ENCODE measurements around the gene LCN6. TPM values are rescaled to one million over a fixed set of nuclear protein-coding genes. Genes with fewer than 3 reads are reported as not detected.

Gene LCN6
- total and polyA plus RNA-seq, 2 donors (not counting 1 experiment from before 2014, with no cell fraction given): 0.18 TPM; not detected in 1

DNA sequence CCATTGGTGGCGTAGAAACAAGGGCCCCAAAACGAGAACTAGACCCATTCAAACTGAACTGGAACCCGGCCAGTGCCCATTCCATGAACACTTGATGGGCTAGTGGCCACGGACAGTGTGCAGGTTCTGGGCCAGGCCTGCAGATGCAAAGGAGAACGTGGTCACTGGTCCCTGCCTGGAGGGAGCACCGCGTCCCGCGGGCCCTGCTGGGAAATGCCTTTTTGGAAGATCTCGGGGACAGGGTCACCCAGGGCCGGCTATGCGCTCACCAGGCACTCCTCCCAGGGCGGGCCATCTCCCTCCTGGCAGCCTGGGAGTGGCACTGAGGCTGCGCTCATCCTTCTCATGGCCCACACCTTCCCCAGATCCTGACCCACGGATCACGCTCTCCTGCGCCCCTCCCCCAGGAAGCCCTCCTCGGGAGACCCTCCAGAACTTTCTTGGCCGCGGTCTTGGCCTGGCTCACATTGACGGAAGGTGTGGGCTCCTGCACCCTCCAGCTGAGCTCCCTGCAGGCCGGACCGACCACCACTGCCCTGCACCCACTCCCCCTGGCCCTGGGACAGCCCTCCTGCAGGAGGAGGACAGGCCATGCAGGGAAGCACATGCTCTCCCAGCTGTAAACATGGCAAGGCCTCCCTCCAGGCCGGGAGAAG, 38.7 kb downstream of the LCN6 start:
- ChIA-PET CTCF (no interaction called here), POLR2A (no interaction called here)
- H3K27ac Mint-ChIP-seq: no peak overlapping the region
- Histone ChIP-seq H2AFZ (ENCODE audit: insufficient read depth, low read depth, low read length, poor library complexity, severe bottlenecking) (no peak overlapping the region), H3K9me3 (ENCODE audit: control extremely low read depth in 1 of 3, control insufficient read depth in 2 of 3, insufficient read depth in 1 of 3, low read length in 2 of 3) (peaks cover 0 to 4% (median 0%) of the 10 kb centered on the region in 3 donors), H3K79me2 (ENCODE audit: control insufficient read depth, insufficient read depth, low read length) (no peaks in the 10 kb centered on the region), H3K4me3 (ENCODE audit: control extremely low read depth in 1 of 5, extremely low read depth in 1 of 5, insufficient read depth in 1 of 5, low read depth in 2 of 5, low read length in 4 of 5) (no peak overlapping the region), H3K4me1 (ENCODE audit: control insufficient read depth in 2 of 2, insufficient read depth in 2 of 2, low read length in 2 of 2) (peaks cover 24 to 25% of the 10 kb centered on the region in 2 donors), H3K36me3 (replicated peaks in 1 of 2; ENCODE audit: control extremely low read depth in 1 of 2, control insufficient read depth in 1 of 2, extremely low read depth in 1 of 2, insufficient read depth in 2 of 2, low read length in 1 of 2) (no peaks in the 10 kb centered on the region), H3K27me3 (replicated peaks in 1 of 4; ENCODE audit: control extremely low read depth in 1 of 4, control insufficient read depth in 3 of 4, insufficient read depth in 4 of 4, low read length in 3 of 4) (peaks cover 0 to 36% (median 6%) of the 10 kb centered on the region in 4 experiments), H3K9ac (ENCODE audit: low read length) (no peak overlapping the region), H3K27ac (ENCODE audit: low read length in 2 of 2) (no peak overlapping the region), H4K20me1 (ENCODE audit: control insufficient read depth, insufficient read depth, low read length, poor library complexity, severe bottlenecking) (no peaks in the 10 kb centered on the region), H3K4me2 (replicated peaks; ENCODE audit: low read depth, low read length, poor library complexity, severe bottlenecking) (no peak overlapping the region)
- DNase-seq (no peak), ATAC-seq (ENCODE audit: low read depth) (no peak)
- H3K4me3 Mint-ChIP-seq: no peak overlapping the region
- 95% methylated on average over 24 of the region's 24 CpGs for WGBS (ENCODE audit: insufficient coverage)
- intact Hi-C loops (cut with micrococcal nuclease): loop anchor here (10.0 kb wide), 1 partner anchor 45 kb away; the partner anchor contains the start of gene EGFL7
- H3K4me1 Mint-ChIP-seq: peaks cover 17% of the 10 kb centered on the region
- no peaks in the 10 kb centered on the region for H3K9me3 Mint-ChIP-seq (ENCODE audit: insufficient read depth)
- TF ChIP-seq EZH2 (IDR thresholded peaks at IDR 0.05; ENCODE audit: borderline replicate concordance, insufficient read depth, low read depth, low read length, poor library complexity, severe bottlenecking) (no peak), CTCF (IDR thresholded peaks at IDR 0.05) (no peak)
- peaks cover 27% of the 10 kb centered on the region for H3K27me3 Mint-ChIP-seq

- ChIA-PET CTCF (no interaction called here), POLR2A (no interaction called here)
- ATAC-seq (ENCODE audit: low read depth): no peak
- Histone ChIP-seq H3K36me3 (replicated peaks in 1 of 2; ENCODE audit: control extremely low read depth in 1 of 2, control insufficient read depth in 1 of 2, extremely low read depth in 1 of 2, insufficient read depth in 2 of 2, low read length in 1 of 2) (no peaks in the 10 kb centered on the region), H3K27me3 (replicated peaks in 1 of 4; ENCODE audit: control extremely low read depth in 1 of 4, control insufficient read depth in 3 of 4, insufficient read depth in 4 of 4, low read length in 3 of 4) (peaks cover 0 to 23% (median 3%) of the 10 kb centered on the region in 4 experiments), H3K4me3 (ENCODE audit: control extremely low read depth in 1 of 5, extremely low read depth in 1 of 5, insufficient read depth in 1 of 5, low read depth in 2 of 5, low read length in 4 of 5) (no peak overlapping the region), H3K9me3 (ENCODE audit: control extremely low read depth in 1 of 3, control insufficient read depth in 2 of 3, insufficient read depth in 1 of 3, low read length in 2 of 3) (peaks cover 0 to 1% (median 0%) of the 10 kb centered on the region in 3 donors), H4K20me1 (ENCODE audit: control insufficient read depth, insufficient read depth, low read length, poor library complexity, severe bottlenecking) (no peaks in the 10 kb centered on the region), H2AFZ (ENCODE audit: insufficient read depth, low read depth, low read length, poor library complexity, severe bottlenecking) (no peak overlapping the region), H3K4me2 (replicated peaks; ENCODE audit: low read depth, low read length, poor library complexity, severe bottlenecking) (no peak overlapping the region), H3K27ac (ENCODE audit: low read length in 2 of 2) (no peak overlapping the region), H3K4me1 (ENCODE audit: control insufficient read depth in 2 of 2, insufficient read depth in 2 of 2, low read length in 2 of 2) (peaks cover 14 to 16% of the 10 kb centered on the region in 2 donors), H3K79me2 (ENCODE audit: control insufficient read depth, insufficient read depth, low read length) (no peaks in the 10 kb centered on the region), H3K9ac (ENCODE audit: low read length) (no peak overlapping the region)
- intact Hi-C loops (cut with micrococcal nuclease): no loop called here
- Mint-ChIP-seq H3K4me3 (no peak overlapping the region), H3K9me3 (ENCODE audit: insufficient read depth) (no peaks in the 10 kb centered on the region), H3K27me3 (peaks cover 19% of the 10 kb centered on the region), H3K4me1 (peaks cover 12% of the 10 kb centered on the region), H3K27ac (no peak overlapping the region)
- no peak for TF ChIP-seq EZH2 (IDR thresholded peaks at IDR 0.05; ENCODE audit: borderline replicate concordance, insufficient read depth, low read depth, low read length, poor library complexity, severe bottlenecking)
- no peak for TF ChIP-seq CTCF (IDR thresholded peaks at IDR 0.05)
- DNase-seq: no peak
- 90% methylated on average over 21 of the region's 22 CpGs for WGBS (ENCODE audit: insufficient coverage)
These were observed 40.3 kb downstream of the LCN6 start for GRCh38 chr9:136707849-136708517.
